RWPE2 (cell line): ENCODE measurements around the gene IFI30.

Experiments used
- ATAC-seq: fragments of 200-7000 bp; cut with Tn5 transposase; 3 replicates; pipeline ENCODE4 v1.9.1; 2021; ENCODE audit warnings: low read depth
- DNase-seq: peaks from one replicate; pipeline ENCODE4 v3.0.0-alpha.2; 2020; ENCODE audit warnings: low spot score
- H3K27ac ChIP-seq: fragments of 450-650 bp; 2 replicates; pipeline ENCODE4 v1.5.1; 2017; ENCODE audit warnings: mild to moderate bottlenecking; ENCODE audit not compliant: poor library complexity, severe bottlenecking
- H3K27me3 ChIP-seq: fragments of 250-450 bp; sonication (Bioruptor Pico); 2 replicates; pipeline ENCODE4 v1.5.1; 2021; ENCODE audit warnings: mild to moderate bottlenecking, moderate library complexity; ENCODE audit not compliant: insufficient read depth, poor library complexity, severe bottlenecking
- H3K36me3 ChIP-seq: fragments of 250-450 bp; sonication (Bioruptor Pico); 2 replicates; pipeline ENCODE4 v1.5.1; 2020; ENCODE audit warnings: low read depth, mild to moderate bottlenecking, moderate library complexity
- H3K4me1 ChIP-seq: fragments of 250-450 bp; sonication (Bioruptor Pico); 2 replicates; pipeline ENCODE4 v1.5.1; 2021; ENCODE audit warnings: mild to moderate bottlenecking, moderate library complexity; ENCODE audit not compliant: insufficient read depth, poor library complexity, severe bottlenecking
- H3K4me3 ChIP-seq: fragments of 250-450 bp; sonication (Bioruptor Pico); 2 replicates; pipeline ENCODE4 v1.5.1; 2021; ENCODE audit warnings: mild to moderate bottlenecking, moderate library complexity; ENCODE audit not compliant: severe bottlenecking
- H3K9me3 ChIP-seq: fragments of 250-450 bp; sonication (Bioruptor Pico); 2 replicates; pipeline ENCODE4 v1.5.1; 2021; ENCODE audit warnings: mild to moderate bottlenecking, moderate library complexity; ENCODE audit not compliant: severe bottlenecking
- CTCF ChIP-seq: fragments of 450-650 bp; IDR thresholded peaks from one replicate; pipeline ENCODE4 v1.5.1; 2017; ENCODE audit warnings: mild to moderate bottlenecking, moderate library complexity; ENCODE audit not compliant: poor library complexity, severe bottlenecking

The IFI30 gene

DNA sequence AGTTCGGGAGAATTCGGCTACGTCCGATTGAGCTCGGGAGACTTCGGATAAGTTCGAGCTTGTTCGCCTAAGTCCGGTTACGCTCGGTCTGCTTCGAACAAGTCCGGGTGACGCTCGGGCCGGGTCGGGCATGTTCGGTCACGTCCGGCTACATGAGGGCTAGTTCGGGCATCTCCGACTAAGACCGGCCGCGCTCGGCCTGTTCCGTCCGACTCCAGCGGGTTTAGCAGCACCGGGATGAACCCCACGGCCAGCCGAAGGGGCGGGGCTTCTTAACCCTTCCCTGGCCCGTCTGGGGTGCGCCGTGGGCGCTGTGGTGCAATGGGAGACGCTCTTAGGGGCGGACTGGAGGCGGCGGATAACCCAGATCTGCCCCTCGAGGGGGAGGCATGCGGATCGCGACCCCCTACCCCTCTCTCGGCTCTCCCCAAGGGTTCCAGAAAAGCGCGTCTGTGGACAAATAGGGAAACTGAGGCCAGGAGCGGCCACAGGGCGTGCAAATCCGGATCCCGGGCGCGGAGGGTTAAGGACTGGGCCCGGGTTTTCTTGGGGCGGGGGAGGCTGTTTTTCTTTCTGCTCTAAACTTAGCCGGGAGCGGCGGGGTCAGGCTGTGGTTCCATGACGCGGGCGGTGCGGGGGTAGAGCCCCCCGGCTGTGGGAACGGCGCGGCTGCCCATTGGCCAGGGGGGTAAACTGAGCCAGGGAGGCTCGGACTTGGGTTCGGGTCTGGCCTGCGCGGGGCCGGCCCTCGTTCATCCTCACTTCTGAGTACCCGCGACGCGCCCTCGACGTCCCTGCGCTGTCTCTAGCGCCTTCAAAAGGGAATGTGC, 51.1 kb downstream of the IFI30 start:
- peaks cover 14% of the 10 kb centered on the region for H3K27me3 ChIP-seq
- no peak overlapping the region for H3K27ac ChIP-seq
- H3K36me3 ChIP-seq = no peaks in the 10 kb centered on the region
- H3K9me3 ChIP-seq = no peaks in the 10 kb centered on the region
- peak overlapping the region; percentile 30 for H3K4me3 ChIP-seq
- DNase-seq = peak; percentile 99
- peak; percentile 98 for ATAC-seq
- TF ChIP-seq CTCF = no peak
- no peaks in the 10 kb centered on the region for H3K4me1 ChIP-seq

DNA sequence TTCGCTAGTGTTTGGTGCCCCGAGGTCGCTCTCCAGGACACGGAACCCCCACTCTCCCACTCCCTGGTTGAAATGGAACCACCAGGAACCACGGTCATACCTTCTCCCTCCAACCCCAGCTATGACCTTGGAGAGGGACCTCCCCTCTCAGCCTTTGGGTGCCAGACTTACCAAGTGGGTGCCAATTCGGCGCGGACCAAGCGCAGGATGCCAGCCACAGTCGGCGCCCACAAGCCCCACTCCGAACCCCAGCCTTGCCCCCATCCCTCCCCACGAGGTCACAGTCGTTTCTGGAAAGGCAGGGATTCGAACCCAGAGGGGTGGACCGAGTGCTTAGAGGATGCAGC, 51.7 kb downstream of the IFI30 start:
- Histone ChIP-seq H3K27ac (no peak overlapping the region), H3K4me1 (no peaks in the 10 kb centered on the region), H3K9me3 (no peaks in the 10 kb centered on the region), H3K4me3 (no peak overlapping the region), H3K27me3 (peaks cover 14% of the 10 kb centered on the region), H3K36me3 (no peaks in the 10 kb centered on the region)
- no peak for ATAC-seq
- DNase-seq = no peak
- no peak for TF ChIP-seq CTCF

GRCh38 chr19:18225702-18226468, 52.3 kb downstream of the IFI30 start, which contains the start of gene PDE4C:
Gene PDE4C, minus strand, starts transcription at chr19:18226438. Its CDS starts 23 bp downstream, at chr19:18226415.
- Histone ChIP-seq H3K36me3 (no peaks in the 10 kb centered on the region), H3K4me3 (no peak within 1 kb of the TSS), H3K27ac (no peak within 1 kb of the TSS), H3K4me1 (no peaks in the 10 kb centered on the region), H3K9me3 (no peaks in the 10 kb centered on the region), H3K27me3 (peaks cover 14% of the 10 kb centered on the region)
- TF ChIP-seq CTCF = no peak
- DNase-seq (no peak), ATAC-seq (no peak)

- Histone ChIP-seq H3K36me3 (no peaks in the 10 kb centered on the region), H3K9me3 (no peaks in the 10 kb centered on the region), H3K4me3 (no peak overlapping the region), H3K27ac (no peak overlapping the region), H3K27me3 (peaks cover 14% of the 10 kb centered on the region), H3K4me1 (no peaks in the 10 kb centered on the region)
- no peak for ATAC-seq
- DNase-seq = no peak
- TF ChIP-seq CTCF = no peak
These were observed 53.6 kb downstream of the IFI30 start for GRCh38 chr19:18226956-18227780.
